Ascending aorta (tissue), 2 donors: ENCODE results near the gene DOLK. TPM values are rescaled to one million over a fixed set of nuclear protein-coding genes. Genes with fewer than 3 reads are reported as not detected.
"Not testable (repeated sequence)": the region's sequence is repeated elsewhere in the genome, so short reads cannot be mapped to it uniquely, and the experiment has no call there.

Experiments used
- DNase-seq, 2 donors: peaks; one replicate each; pipeline ENCODE4 v3.0.0-alpha.2; 2019; ENCODE audit warnings: low spot score in 2 of 2
- H3K27ac ChIP-seq, 2 donors: fragments of 200-600 bp; sonication (generic); one replicate each; pipeline ENCODE4 v1.5.1; 2016 to 2017; ENCODE audit warnings: mild to moderate bottlenecking in 1 of 2
- H3K27me3 ChIP-seq: fragments of 200-600 bp; sonication (generic); one replicate; pipeline ENCODE4 v1.5.1; 2017
- H3K36me3 ChIP-seq, 2 donors: fragments of 200-600 bp; sonication (generic); one replicate each; pipeline ENCODE4 v1.5.1; 2016
- H3K4me1 ChIP-seq, 2 donors: fragments of 200-600 bp; sonication (generic); one replicate each; pipeline ENCODE4 v1.5.1; 2016 to 2017; ENCODE audit warnings: mild to moderate bottlenecking in 1 of 2
- H3K4me3 ChIP-seq, 2 donors: fragments of 200-600 bp; sonication (generic); one replicate each; pipeline ENCODE4 v1.5.1; 2016 to 2017; ENCODE audit warnings: mild to moderate bottlenecking in 1 of 2
- H3K9me3 ChIP-seq, 2 donors: fragments of 200-600 bp; sonication (generic); one replicate each; pipeline ENCODE4 v1.5.1; 2016
- CTCF ChIP-seq, 3 experiments: fragments of 200-600 bp in 2 of 3; fragments of 450-650 bp in 1 of 3; sonication (generic) in 2 of 3; IDR thresholded peaks; one replicate each; pipeline ENCODE4 v1.5.1; 2016 to 2019; ENCODE audit warnings: antibody characterized with exemption in 3 of 3, mild to moderate bottlenecking in 1 of 3, moderate library complexity in 1 of 3
- intact Hi-C: fragments of 100-400 bp; cut with DNase I; formaldehyde crosslinking; loops from one replicate; pipeline ENCODE4 v1.15.1; 2023
- total RNA-seq: library from RNA; depleted of rRNA; stranded (reverse); fragments of >200 nt; gene quantifications from one replicate; pipeline ENCODE4 v1.1.0, GENCODE V29; 2016

DOLK gene
- total RNA-seq, 1 donor from 2014 or later: 5.0 TPM

DNA sequence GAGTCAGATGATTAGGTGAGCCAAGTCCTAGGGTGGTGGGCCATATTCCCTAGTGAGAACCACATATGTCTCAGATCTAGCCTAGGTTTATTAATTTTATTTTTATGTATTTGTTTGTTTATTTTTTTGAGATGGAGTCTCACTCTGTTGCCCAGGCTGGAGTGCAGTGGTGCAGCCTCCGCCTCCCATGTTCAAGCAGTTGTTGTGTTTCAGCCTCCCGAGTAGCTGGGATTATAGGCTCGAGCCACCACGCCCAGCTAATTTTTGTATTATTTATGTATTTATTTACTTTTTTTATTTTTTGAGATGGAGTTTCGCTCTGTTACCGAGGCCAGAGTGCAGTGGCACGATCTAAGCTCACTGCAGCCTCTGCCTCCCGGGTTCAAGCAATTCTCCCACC is 36.1 kb upstream of the DOLK start:
- intact Hi-C loops: no loop called here
- Histone ChIP-seq H3K9me3 (no peaks in the 10 kb centered on the region), H3K27ac (no peak overlapping the region), H3K4me1 (peaks cover 0 to 7% of the 10 kb centered on the region in 2 donors), H3K36me3 (peaks cover 72 to 86% of the 10 kb centered on the region in 2 donors), H3K4me3 (no peak overlapping the region), H3K27me3 (no peaks in the 10 kb centered on the region)
- DNase-seq: no peak
- TF ChIP-seq CTCF (IDR thresholded peaks at IDR 0.05): no peak

DNA sequence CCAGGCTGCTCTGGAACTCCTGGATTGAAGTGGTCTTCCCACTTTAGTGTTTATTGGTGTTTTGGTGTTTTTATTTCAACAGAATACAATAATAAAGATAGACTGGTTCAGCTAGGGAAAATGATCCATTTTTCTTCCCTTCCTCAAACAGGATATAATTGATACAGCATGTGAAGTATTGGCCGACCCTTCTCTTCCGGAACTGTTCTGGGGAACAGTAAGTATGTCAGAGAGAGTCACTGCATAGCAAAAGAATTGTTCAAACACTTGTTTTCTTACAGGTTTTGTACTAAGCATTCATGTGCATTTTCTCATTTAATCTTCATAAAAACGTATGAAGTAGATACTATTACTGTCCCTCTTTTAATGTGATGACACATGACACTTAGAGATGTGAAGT is 31.7 kb upstream of the DOLK start:
- intact Hi-C loops: no loop called here
- H3K9me3 ChIP-seq: no peaks in the 10 kb centered on the region
- DNase-seq: no peak
- no peak for TF ChIP-seq CTCF (IDR thresholded peaks at IDR 0.05)
- no peak overlapping the region for H3K4me3 ChIP-seq
- no peaks in the 10 kb centered on the region for H3K27me3 ChIP-seq
- H3K36me3 ChIP-seq: peaks cover 69 to 91% of the 10 kb centered on the region in 2 donors
- H3K27ac ChIP-seq: no peak overlapping the region
- H3K4me1 ChIP-seq: no peaks in the 10 kb centered on the region

- DNase-seq: no peak
- Histone ChIP-seq H3K27me3 (no peaks in the 10 kb centered on the region), H3K4me1 (no peaks in the 10 kb centered on the region), H3K9me3 (no peaks in the 10 kb centered on the region), H3K36me3 (peaks cover 59 to 92% of the 10 kb centered on the region in 2 donors), H3K27ac (no peak overlapping the region), H3K4me3 (no peak overlapping the region)
- TF ChIP-seq CTCF (IDR thresholded peaks at IDR 0.05): no peak
- intact Hi-C loops: no loop called here
Measured at GRCh38 chr9:128972956-128973355, 25.6 kb upstream of the DOLK start.

GRCh38 chr9:128969491-128969890 is 22.1 kb upstream of the DOLK start:
- Histone ChIP-seq H3K9me3 (no peaks in the 10 kb centered on the region), H3K36me3 (peaks cover 41 to 71% of the 10 kb centered on the region in 2 donors), H3K27ac (no peak overlapping the region), H3K4me3 (no peak overlapping the region), H3K27me3 (no peaks in the 10 kb centered on the region), H3K4me1 (no peaks in the 10 kb centered on the region)
- TF ChIP-seq CTCF (IDR thresholded peaks at IDR 0.05): no peak
- intact Hi-C loops: no loop called here
- DNase-seq: no peak

- H3K4me3 ChIP-seq, H3K4me1 ChIP-seq, DNase-seq, H3K9me3 ChIP-seq, intact Hi-C loops, H3K27me3 ChIP-seq, H3K27ac ChIP-seq: not testable (repeated sequence)
- peaks cover 36 to 66% of the 10 kb centered on the region in 2 donors for H3K36me3 ChIP-seq
Measured at GRCh38 chr9:128961403-128961802, 14.0 kb upstream of the DOLK start.

DNA sequence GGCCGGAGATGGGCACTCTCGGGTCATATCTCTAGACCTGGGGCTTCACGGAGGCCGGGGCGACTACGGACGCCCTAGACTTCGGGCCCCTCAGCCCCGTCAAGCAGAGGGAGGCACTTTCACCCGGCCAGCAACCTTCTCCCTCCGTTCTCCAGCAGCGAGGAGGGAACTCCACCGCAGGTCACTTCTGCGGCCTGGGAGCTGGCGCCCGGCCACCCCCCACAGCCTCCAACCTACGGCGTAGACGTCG is 201 bp downstream of the DOLK start:
- DNase-seq: no peak
- intact Hi-C loops: loop anchor here (1.0 to 5.0 kb wide), 6 partner anchors 24 to 134 kb away; partner anchors contain the start of genes DOLPP1, KYAT1, MIGA2 and SH3GLB2
- Histone ChIP-seq H3K36me3 (peaks cover 0 to 10% of the 10 kb centered on the region in 2 donors), H3K9me3 (no peaks in the 10 kb centered on the region), H3K27ac (peak overlapping the region; percentile 92 to 96), H3K4me1 (peaks cover 5 to 20% of the 10 kb centered on the region in 2 donors), H3K27me3 (no peaks in the 10 kb centered on the region), H3K4me3 (peak overlapping the region; percentile 73 to 88)
- TF ChIP-seq CTCF (IDR thresholded peaks at IDR 0.05): no peak
